ENCODE results near the gene AHI1.

AHI1 gene

DNA sequence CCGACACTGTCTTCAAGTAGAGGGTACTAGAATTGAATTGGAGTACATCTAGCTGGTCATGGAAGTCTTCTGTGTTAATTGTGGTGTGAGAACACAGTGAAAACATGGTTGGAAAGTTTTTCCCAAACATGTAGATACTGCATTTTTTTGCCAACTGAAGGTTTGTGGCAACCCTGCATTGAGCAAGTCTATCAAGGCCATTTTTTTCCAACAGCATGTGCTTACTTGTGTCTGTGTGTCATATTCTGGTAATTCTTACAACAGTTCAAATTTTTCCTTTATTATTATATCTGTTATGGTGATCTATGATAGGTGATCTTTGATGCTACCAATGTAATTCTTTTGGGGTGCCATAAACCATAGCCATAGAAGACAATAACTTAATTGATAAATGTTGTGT lies 169.4 kb downstream of the AHI1 start:
- no peak for DNase-seq (ENCODE audit: low read depth in 2 of 2)

DNA sequence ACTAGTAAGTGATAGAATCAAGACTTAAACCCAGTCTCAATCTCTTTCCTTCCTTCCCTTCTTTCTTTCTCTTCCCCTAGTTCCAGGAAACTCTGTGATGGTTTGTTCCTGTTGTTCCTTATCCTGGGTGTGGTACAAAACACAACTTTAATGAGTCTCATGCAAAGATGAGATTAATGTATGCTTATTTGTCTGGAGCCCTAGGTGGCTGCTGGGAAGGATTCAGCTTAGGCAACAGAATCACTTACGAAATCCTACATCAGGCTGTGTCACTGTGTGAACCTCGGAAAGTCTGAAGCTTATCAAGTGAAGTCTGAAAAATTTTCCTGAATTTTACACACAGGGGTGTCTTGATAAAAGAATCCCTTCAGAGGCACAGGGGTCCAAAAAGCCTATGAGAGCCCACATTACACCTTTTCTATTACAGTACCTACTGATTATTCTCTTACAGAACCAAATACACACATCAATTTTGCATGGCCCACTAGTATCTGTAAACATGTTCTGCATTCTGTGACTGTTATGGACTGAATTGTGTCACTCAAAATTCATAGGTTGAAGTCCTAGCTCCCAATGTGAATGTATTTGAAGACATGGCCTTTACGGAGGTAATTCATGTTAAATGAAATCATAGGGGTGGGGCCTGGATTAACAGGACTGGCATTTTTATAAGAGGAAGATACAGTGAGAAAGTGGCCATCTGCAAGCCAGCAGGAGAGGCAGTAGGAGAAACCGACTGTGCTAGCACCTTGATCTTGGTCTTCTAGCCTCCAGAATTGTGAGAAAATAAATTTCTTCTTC lies 171.7 kb downstream of the AHI1 start:
- no peak for DNase-seq (ENCODE audit: low read depth in 2 of 2)

DNA sequence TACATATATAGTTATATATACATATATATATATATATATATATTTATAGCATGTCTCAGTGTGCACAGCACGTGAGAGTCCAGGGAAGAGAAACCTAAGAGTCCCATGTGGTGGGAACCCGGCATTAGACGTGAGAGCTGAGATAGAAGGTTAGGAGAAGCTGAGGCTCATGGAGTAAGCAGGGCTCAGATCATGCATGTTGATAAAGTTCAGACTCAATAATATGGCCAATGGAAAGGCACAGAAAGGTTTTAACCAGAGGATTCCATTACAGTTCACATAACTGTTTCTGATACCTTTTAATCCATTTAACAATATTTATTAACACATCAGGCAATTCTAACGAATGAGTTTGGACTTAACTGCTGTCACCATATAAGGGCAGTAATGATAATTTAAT lies 173.0 kb downstream of the AHI1 start:
- DNase-seq (ENCODE audit: low read depth in 2 of 2) = no peak

DNA sequence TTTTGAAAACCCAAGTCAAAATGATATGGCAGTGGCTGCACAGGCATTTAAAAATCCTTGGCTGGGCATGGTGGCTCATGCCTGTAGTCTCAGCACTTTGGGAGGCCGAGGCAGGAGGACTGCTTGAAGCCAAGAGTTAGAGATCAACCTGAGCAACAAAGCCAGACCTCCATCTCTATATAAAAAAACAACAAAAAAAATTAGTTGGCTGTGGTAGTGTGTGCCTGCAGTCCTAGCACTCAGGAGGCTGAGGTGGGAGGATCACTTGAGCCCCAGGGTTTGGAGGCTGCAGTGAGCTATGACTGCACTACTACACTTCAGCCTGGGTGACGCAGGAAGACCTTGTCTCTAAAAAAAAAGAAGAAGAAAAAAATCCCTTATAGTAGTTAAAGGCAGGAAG lies 173.6 kb downstream of the AHI1 start:
- DNase-seq (ENCODE audit: low read depth in 2 of 2) = no peak

DNA sequence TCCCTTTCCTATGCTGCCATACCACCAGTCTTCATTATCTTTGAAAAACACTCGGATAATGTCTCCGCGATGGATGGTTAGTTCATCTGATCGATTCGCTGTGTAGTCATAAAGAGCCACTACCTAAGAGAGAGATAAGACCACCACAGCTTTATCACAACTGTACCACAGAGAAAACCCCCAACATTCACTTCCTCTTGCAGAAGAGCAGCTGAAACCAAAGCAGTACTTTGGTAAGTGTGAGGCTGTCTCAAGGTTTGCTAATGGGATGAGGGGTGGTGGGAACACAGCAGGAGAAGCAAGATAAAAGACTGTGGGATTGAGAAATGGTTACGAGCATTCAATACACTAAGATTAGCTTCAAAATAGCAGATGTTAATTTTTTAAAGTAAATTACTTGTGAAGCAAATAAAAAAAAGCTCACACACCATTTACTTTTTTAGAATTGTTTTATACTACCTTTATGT lies 174.3 kb downstream of the AHI1 start:
- no peak for DNase-seq (ENCODE audit: low read depth in 2 of 2)

DNA sequence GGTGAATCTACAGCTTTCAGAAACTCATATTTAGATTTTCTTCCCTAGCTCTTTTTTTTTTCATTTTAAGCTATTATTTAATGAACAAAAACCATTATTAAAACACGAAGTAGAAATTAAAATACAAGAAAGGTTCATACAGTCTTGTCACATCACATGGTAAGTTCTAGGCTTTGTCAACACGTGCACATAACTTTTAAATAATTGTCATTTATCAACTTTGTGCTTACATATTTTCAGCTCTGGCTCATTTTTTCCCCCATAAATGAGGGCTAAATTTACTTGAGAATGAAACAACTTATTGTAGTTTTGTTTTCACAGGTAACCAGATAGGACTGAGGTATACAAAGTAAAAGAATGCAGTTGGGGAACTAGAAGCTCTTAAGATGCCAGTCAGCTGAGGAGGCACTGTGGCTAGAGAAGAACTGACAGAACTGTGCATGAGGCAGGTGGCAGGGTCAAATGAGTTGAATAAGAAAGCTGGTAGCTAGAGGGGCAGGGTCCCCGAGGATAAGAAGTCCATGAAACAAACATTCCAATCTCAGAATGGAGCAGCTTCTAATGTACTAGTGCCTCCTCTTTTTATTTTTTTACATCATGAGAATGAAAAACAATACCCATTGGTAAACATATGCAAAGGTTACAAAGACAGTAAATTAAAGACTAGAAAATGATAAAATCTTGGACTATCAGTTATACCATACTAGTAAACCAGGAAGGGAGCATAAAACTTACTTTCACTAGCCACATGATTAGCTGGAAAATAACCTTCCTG lies 174.9 kb downstream of the AHI1 start:
- DNase-seq (ENCODE audit: low read depth in 2 of 2) = no peak

DNA sequence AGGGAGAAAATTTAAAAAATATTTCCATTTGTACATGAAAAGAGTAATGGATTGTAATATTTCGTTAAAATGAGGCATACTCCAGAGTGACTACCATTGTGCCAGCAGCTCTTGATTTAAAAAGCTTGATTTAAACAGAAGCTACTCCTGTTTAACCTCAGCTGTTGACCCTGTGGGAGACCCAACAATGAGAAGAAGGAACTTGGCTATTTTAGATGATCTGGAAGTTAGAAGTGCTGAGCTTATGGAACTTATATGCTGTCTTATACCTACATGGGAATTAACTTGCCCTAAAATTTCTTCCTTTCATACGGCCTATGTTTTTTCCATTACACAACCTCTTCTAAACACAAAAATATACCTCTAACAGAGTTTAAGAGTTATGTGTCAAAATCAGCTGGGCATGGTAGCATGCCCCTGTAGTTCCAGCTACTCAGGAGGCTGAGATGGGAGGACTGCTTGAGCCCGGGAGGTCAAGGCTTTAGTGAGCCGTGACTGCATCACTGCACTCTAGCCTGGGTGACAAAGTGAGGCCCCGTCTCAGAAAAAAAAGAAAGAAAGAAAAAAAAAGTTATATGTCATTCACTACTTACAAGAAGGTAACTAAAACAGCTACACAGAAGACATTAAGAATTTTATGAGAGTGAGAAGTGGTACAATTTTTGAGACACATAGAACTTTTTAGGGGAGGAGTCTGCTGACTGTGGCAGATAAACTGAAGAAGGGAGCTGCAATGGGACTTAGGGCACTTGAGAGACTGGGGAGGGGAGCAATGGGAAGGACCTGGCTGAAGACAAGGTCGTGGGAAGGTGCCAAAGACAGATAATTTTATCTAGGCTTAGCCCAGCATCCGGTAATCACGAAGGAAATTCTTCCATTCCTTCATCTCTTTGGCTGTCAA lies 176.6 kb downstream of the AHI1 start:
- DNase-seq (ENCODE audit: low read depth in 2 of 2) = no peak

DNA sequence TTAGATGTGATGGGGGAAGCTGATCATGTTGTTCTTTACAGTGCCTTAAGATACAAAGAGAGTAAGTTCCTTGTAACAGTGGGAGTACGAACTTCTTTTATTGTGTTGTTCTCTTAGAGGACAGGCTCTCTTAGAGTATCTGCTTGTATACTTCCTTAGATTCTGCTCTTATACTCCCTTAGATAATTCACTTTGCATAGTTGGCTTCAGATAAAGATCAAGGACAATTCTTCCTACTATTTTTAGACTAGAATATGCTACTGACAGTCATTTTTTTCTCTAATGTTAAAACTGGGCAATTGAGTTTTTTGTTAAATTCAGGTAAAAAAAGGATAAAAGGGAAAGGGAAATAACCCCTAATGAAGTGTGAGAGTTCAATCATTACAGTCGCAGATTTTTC lies 177.7 kb downstream of the AHI1 start:
- DNase-seq (ENCODE audit: low read depth in 2 of 2) = no peak

DNA sequence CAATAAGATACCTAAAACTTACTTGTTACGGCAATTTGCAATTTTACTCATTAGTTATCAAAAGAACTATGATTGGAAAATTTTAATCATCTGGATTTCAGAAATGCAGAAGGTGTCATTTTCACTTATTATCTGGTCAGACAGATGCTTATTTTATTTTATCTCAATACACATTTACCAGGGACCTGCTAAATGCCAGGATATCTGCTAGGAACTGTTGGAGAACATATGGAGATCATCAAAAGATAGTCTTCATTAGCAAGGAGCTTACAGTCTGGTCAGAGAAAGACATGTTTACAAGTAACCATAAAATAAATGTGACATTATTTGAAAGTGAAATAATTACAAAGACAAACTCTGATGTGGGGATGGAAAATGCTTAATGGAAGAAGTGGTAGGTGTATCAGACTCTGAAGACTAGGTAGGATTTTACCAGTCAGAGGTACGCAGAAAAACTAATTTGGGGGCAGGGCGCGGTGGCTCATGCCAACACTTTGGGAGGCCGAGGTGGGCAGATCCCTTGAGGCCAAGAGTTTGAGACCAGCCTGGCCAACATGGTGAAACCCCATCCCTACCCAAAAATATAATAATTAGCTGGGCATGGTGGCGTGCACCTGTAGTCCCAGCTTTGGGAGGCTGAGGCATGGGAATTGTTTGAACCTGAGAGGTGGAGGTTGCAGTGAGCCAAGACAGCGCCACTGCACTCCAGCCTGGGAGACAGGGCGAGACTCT lies 178.6 kb downstream of the AHI1 start:
- no peak for DNase-seq (ENCODE audit: low read depth in 2 of 2)

DNA sequence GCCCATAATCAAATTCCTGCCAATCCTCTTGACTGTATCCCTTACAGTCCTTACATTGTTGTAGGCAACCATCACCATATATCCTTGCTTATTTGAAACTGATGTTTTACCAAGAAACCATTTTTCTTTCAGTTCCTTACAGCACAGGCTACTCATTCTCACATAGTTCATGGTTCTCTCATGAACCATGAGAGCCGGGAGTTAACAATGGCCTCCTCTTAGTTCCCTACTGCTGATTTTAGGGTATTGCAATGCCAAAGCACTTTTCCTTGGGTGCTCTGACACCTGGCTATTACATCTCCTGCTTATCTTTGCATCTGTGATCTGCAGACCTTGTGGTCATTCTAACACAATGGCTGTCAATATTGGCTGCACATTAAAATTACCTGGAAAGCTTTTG lies 183.0 kb downstream of the AHI1 start:
- no peak for DNase-seq (ENCODE audit: low read depth in 2 of 2)

DNA sequence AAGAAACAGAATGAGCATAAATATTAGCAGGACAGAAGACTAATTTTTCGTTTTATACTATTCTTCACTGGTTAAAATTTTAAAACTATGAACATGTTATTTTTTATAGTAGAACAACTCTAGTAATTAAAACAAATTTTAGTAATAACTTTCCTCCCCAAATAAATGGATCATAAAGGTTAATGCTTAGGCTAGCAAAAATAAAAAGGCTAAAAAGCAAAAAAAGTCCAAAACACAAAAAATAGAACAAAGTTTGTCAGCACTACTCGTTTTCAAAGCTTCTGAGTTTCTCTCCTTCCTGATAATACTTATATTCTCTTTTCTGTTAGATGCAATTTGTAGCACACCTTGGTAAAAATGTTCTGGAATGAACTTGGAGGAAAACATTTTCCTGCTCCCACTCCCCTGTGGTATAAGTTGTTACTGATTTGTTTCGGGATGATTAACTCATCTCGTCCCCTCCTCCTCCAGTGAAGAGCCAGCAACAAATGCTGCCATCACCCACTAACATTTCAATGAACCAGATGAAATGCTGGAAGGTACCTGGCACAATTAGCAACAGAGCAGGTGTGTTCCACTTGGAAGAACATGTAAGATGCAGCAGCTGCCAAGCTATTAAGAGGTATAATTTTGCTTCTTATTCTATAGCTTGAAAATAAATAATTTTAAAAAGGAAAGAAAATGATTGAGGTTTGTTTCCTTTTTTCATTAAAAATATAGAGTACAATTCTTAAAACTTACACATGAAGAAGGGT lies 185.9 kb downstream of the AHI1 start:
- DNase-seq (ENCODE audit: low read depth in 2 of 2) = no peak

DNA sequence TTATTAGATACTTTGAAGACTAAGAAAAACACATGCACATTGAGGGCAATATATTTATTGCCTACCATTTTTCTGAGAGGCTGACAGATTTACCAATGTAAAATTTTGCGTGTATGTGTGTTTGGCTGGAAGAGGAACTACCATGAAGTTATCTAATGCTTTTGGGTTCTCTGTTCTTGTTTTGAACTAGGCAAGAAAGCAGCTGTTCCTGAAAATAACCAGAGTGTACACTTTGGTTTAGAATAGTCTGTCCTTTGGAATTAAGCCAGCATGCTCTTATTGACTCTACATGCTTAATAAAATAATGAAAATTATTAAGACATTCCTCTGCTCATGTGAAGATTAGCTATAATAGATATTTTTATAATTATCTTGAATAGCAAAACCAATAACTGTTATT lies 187.2 kb downstream of the AHI1 start:
- no peak for DNase-seq (ENCODE audit: low read depth in 2 of 2)

DNA sequence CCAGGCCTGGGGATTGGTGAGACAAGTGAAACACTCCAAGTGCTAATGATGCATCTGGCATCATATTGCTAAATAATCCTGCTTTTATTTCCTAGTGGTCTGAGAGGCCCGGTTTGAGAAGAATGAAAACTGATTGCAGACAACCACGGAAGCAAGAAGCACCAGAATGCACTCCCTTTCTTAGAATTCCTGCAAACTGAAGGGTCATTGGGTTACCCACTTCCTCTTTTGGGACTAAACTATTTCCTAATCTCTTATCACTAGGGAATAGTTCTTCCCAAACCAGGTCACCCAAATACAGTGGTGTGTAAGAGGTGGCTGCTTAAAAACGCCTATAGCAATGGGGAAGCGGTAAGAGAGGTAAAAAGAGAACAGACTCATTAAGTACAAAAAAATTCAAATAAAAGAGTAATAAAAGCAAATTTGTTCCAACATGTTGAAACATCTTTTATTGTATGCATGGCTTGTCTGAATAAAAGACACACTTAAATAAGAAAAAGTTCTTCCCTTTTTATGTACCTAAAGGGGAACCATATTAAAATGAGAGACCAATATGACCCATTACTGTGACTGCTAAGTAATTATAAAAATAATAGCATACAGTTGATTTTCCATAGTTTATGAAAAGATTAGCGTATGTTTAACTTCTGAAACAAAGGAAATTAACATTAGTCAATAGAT lies 190.7 kb downstream of the AHI1 start:
- DNase-seq (ENCODE audit: low read depth in 2 of 2) = no peak

DNA sequence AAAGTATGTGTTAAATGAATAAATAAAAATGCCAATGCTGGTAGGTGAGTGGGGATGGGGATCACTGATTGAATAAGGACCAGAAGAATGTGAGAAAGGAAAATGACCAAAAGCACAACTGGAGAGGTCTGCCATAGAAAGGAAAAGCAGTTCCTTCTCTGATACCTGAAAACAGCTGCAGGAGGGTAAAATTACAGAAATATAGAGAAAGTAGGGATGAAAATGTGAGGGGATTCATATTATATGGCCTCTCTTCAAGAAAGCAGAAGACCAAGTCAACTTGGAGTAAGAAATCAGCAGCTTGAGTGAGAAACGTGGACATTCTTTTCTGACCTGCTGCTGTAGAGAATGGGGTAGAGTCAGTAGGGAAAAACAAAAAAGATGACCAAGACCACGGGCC lies 191.4 kb downstream of the AHI1 start:
- no peak for DNase-seq (ENCODE audit: low read depth in 2 of 2)

DNA sequence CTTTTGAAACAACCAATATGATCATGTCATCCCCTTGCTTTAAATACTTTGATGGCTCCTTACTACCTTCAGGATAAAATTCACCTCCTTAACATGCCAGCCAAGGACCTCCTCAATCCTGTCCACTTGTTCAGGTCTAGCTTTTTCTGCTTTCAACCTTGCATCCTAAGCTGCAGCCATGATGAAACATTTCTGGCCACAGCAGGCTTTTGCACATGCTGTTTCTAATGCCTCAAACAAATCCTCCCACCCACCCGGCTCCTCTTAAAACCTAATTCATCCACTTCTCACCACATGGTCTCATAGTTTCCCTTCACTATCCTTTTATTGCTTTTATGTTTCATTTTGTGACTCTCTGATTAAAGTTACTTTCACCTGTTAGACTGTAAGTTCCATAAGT lies 191.9 kb downstream of the AHI1 start:
- DNase-seq (ENCODE audit: low read depth in 2 of 2) = no peak

DNA sequence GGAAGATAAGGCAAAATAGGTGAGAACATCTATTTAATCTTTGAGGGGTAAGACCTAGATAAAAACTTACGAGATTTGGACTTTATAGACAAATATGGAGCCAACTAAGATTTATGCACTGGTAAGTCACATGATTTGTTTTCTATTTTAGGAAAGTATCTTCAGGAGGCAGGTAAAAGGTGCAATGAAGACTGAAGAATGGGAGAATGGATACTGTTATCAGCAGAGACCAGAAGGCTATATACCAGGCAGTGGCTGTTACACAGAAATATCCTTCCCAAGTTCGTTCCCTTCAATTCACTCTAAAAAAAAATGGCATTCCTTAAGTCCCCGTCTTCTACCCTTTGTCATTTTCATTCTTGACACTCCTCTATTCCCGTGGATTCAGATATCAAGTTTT lies 192.7 kb downstream of the AHI1 start:
- DNase-seq (ENCODE audit: low read depth in 2 of 2) = no peak

DNA sequence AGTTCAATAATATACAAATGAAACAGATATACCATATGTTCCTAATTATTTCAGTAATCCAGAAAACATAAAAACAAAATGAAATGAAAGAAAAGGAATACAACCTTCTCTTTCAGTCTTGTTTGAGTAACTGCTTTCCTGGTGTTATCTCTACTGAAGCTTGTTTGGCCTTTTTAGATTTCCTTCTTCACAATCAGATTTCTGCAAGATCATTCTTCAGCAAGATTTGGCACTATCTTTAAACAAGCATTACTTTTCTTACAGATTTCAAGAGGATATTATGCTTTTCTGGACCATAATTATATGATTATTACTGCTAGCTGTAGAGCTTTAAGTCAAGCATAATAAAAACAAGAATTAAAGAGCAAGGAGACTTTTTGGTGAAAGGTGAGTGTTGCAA lies 196.2 kb downstream of the AHI1 start:
- no peak for DNase-seq (ENCODE audit: low read depth in 2 of 2)

DNA sequence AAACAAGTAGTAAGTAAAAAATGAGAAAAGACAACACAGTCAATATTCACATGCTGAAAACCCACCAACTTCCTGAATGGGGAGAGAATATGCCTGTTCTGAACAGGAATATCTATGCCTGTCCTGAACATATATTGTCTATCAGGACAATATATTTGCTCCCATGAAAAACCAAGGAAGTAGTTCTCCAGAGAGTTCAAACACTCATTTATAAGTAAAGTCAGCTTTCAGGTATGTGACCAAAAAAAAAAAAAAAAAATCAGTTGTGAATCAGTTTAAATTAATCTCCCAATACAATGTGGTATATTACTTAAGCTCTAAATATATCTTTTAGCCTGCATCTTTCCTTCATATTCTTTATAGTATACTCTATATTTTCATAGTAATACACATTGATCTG lies 197.0 kb downstream of the AHI1 start:
- no peak for DNase-seq (ENCODE audit: low read depth in 2 of 2)

DNA sequence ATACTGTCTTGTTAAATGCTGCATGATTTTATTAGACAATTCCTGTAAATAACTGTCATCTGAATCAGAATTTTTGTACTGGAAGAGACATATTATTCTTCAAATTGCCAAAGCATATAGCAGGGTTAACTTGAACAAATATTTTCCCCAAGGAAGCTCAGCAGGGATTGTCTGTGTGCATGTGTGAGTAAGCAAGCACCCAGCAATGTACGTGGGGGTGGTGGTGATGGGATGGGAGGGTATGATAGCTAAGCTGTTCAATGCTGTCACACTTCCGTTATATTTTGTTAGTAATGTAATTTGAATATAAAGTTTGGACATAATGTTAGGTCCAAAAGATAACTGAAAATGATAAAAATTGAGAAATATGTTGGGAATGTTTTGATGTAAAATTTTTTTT lies 198.3 kb downstream of the AHI1 start:
- no peak for DNase-seq (ENCODE audit: low read depth in 2 of 2)

DNA sequence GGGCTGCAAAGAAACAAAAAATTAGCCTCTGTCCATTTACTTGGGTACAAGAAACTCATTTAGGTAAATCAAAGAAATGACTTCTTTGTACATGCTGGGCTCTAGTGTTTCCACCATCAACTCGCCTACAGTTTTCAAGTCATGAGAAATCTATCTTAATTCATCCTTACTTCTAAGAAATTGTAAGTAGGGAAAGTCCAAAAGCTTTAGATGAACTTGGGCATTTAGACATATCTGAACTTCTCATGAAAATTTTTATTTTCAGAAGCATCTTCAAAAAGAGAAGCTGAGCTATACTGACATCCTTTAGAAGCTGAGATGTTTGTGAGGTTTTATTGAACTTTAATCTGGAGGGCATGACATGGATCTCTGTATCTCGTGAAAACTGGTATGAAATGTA lies 199.1 kb downstream of the AHI1 start:
- DNase-seq (ENCODE audit: low read depth in 2 of 2) = no peak

Data from stimulated activated CD4-positive, alpha-beta T cell treated with anti-CD3 and anti-CD28 coated beads, Interleukin-1b, Interleukin-23, amount 100 ng/mL, for 1 hour (primary cell).